KMS-11 (cell line): ENCODE data around the gene TIMM22.
"Not testable (repeated sequence)": the region's sequence is repeated elsewhere in the genome, so short reads cannot be mapped to it uniquely, and the experiment has no call there.

Source experiments
- H2AFZ ChIP-seq: fragments of 200-600 bp; sonication (generic); 2 replicates; pipeline ENCODE4 v1.6.1; 2016; ENCODE audit warnings: antibody characterized with exemption, mixed run types, low read depth
- H3K27ac ChIP-seq: fragments of 200-600 bp; sonication (generic); 2 replicates; pipeline ENCODE4 v1.6.1; 2016; ENCODE audit warnings: mild to moderate bottlenecking, mixed run types
- H3K27me3 ChIP-seq: fragments of 200-600 bp; sonication (generic); 2 replicates; pipeline ENCODE4 v1.6.1; 2017; ENCODE audit warnings: mild to moderate bottlenecking, low read depth, mixed run types, moderate library complexity; ENCODE audit not compliant: insufficient read depth
- H3K36me3 ChIP-seq: fragments of 200-600 bp; sonication (generic); 2 replicates; pipeline ENCODE4 v1.6.1; 2017; ENCODE audit warnings: mild to moderate bottlenecking, mixed run types; ENCODE audit not compliant: insufficient read depth
- H3K4me1 ChIP-seq: fragments of 200-600 bp; sonication (generic); 2 replicates; pipeline ENCODE4 v1.6.1; 2016; ENCODE audit warnings: mild to moderate bottlenecking, low read depth, mixed run types; ENCODE audit not compliant: poor library complexity, severe bottlenecking
- H3K4me2 ChIP-seq: fragments of 200-600 bp; sonication (generic); 2 replicates; pipeline ENCODE4 v1.7.0; 2016; ENCODE audit warnings: mild to moderate bottlenecking, mixed run types
- H3K4me3 ChIP-seq: fragments of 200-600 bp; sonication (generic); IDR thresholded peaks from 2 replicates; pipeline ENCODE4 v1.6.1; 2017; ENCODE audit warnings: low read depth, low read length, mixed read lengths; ENCODE audit not compliant: insufficient read depth
- H3K79me2 ChIP-seq: fragments of 200-600 bp; sonication (generic); 2 replicates; pipeline ENCODE4 v1.6.1; 2016; ENCODE audit warnings: low read depth, mixed run types; ENCODE audit not compliant: insufficient read depth
- H3K9ac ChIP-seq: fragments of 200-600 bp; sonication (generic); 2 replicates; pipeline ENCODE4 v1.6.1; 2016; ENCODE audit warnings: mild to moderate bottlenecking, mixed run types
- H4K20me1 ChIP-seq: fragments of 200-600 bp; sonication (generic); 2 replicates; pipeline ENCODE4 v1.6.1; 2016; ENCODE audit warnings: mild to moderate bottlenecking, mixed run types; ENCODE audit not compliant: insufficient read depth
- TF ChIP-seq, protein P1 (sequence below): fragments of 200-600 bp; sonication (generic); conservative IDR thresholded peaks from 2 replicates; pipeline ENCODE4 v1.6.1; 2017; ENCODE audit warnings: low read depth, mild to moderate bottlenecking, antibody characterized with exemption, low read length, moderate library complexity, mixed read lengths

TIMM22 gene

DNA sequence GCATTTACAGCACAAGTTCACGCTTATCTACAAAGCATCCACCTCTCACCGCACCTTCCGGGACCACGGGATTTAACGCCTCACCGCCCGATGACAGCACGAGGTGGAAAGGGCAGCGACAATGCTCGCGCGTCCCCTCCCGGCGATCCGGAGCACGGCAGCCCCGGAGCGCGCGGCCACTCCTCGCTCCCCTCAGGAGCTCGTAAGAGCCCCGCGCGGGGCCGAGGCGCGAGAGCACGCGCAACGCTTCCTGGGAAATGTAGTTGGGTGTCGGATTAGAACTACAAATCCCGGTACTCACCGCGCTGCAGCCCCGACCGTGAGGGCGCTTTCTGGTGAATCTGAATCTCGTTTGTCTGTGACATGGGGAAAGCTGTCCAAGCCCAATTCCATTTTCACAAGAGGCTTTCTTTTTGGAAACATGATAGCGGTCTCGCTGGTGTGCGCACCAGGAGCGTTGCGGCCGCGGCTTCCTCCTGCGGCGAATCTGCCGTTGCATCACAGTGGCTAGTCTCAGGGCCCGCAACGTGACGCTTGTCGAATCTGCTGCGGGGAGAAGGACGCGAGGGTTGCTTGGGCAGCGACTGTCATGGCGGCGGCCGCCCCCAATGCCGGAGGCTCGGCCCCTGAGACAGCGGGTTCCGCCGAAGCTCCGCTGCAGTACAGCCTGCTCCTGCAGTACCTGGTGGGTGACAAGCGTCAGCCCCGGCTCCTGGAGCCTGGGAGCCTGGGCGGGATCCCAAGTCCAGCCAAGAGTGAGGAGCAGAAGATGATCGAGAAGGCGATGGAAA lies at the start of gene TIMM22:
TIMM22 (plus strand) TSS at position 576 of the 791 bp plus-strand sequence; CDS start at position 590, 14 bp downstream.
- peak within 1 kb of the TSS; percentile 58 for H3K27ac ChIP-seq
- H3K27me3 ChIP-seq, result no peaks in the 10 kb centered on the region

DNA sequence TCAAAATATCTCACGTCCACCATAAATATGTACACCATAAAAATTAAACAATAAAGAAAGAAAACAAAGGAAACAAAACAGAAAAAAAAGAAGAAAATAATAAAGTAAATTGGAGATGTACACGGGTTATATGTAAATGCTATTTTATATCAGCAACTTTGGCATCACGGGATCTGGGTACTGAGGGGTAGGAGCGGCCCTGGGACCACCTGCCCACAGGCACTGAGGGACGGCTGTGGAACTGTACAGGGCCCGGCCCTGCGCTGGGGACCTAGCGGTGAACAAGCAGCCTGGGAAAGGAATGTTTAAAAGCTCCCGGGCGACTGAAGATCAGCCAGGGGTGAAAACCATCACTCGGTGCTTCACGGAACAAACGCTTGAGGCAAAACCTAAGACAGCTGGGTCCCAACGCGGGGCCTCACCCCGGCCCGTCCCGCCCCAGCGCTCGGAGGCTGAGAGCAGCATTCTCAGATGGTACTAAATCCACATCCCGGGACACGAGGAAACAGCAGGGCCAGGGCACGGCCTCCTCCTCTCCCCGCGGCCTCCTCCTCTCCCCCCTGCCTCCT lies 48.6 kb upstream of the TIMM22 start:
- no peaks in the 10 kb centered on the region for H3K4me1 ChIP-seq
- no peak overlapping the region for H3K9ac ChIP-seq
- TF ChIP-seq, protein P1, sequence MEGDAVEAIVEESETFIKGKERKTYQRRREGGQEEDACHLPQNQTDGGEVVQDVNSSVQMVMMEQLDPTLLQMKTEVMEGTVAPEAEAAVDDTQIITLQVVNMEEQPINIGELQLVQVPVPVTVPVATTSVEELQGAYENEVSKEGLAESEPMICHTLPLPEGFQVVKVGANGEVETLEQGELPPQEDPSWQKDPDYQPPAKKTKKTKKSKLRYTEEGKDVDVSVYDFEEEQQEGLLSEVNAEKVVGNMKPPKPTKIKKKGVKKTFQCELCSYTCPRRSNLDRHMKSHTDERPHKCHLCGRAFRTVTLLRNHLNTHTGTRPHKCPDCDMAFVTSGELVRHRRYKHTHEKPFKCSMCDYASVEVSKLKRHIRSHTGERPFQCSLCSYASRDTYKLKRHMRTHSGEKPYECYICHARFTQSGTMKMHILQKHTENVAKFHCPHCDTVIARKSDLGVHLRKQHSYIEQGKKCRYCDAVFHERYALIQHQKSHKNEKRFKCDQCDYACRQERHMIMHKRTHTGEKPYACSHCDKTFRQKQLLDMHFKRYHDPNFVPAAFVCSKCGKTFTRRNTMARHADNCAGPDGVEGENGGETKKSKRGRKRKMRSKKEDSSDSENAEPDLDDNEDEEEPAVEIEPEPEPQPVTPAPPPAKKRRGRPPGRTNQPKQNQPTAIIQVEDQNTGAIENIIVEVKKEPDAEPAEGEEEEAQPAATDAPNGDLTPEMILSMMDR, result no peak
- H2AFZ ChIP-seq, result no peak overlapping the region
- H3K4me3 ChIP-seq, result no peak overlapping the region
- H3K4me2 ChIP-seq, result no peak overlapping the region
- no peaks in the 10 kb centered on the region for H4K20me1 ChIP-seq
- no peaks in the 10 kb centered on the region for H3K36me3 ChIP-seq
- H3K27ac ChIP-seq, result no peak overlapping the region
- no peaks in the 10 kb centered on the region; the same call in 1 of the 2 replicates for H3K27me3 ChIP-seq
- no peaks in the 10 kb centered on the region for H3K79me2 ChIP-seq

More for the DNA sequence above, at the start of gene TIMM22:
- peak within 1 kb of the TSS; percentile 78 for H2AFZ ChIP-seq
- H3K4me3 ChIP-seq, result peak within 1 kb of the TSS; percentile 21
- H3K9ac ChIP-seq, result peak within 1 kb of the TSS; percentile 78
- peaks cover 18% of the 10 kb centered on the region for H3K4me1 ChIP-seq
- no peaks in the 10 kb centered on the region; the same call in 1 of the 2 replicates for H3K36me3 ChIP-seq
- TF ChIP-seq, protein P1, result peak; percentile 58
- peaks cover 14% of the 10 kb centered on the region for H3K79me2 ChIP-seq
- peak within 1 kb of the TSS; percentile 54 for H3K4me2 ChIP-seq
- H4K20me1 ChIP-seq, result no peaks in the 10 kb centered on the region

DNA sequence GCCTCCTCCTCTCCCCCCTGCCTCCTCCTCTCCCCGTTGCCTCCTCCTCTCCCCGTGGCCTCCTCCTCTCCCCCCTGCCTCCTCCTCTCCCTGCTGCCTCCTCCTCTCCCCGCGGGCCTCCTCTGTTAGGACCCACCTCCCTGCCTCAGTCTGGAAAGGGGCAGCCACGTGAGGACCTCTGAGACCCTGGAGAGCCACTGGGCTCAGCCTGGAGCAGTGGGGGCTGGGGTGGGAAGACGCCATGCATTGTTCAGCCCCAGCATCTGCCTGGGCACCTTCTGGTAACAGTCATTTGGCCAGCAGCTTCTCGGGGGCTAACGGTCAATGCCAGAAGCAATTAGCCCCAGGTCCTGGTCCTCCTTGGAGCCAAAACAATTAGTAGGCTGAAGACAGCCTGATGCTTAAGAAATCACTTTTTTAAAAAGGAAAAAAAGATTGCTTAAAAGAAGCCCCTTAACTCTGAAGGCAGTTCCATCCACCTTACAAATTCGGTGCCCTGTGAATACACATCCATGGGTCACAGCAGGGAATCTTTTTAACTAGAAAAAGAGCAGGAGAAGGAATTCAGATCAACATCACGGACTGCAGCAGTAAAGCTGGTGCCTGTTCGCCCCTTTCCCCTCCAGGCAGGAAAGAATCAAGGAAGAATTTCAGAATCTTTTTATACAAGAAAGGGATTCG lies 47.2 kb upstream of the TIMM22 start:
- Histone ChIP-seq H3K79me2 (no peaks in the 10 kb centered on the region), H2AFZ (no peak overlapping the region), H3K9ac (no peak overlapping the region), H3K27me3 (no peaks in the 10 kb centered on the region; the same call in 1 of the 2 replicates), H3K4me3 (no peak overlapping the region), H3K27ac (no peak overlapping the region), H4K20me1 (no peaks in the 10 kb centered on the region), H3K4me1 (no peaks in the 10 kb centered on the region), H3K4me2 (no peak overlapping the region), H3K36me3 (no peaks in the 10 kb centered on the region)
- TF ChIP-seq, protein P1, result no peak

DNA sequence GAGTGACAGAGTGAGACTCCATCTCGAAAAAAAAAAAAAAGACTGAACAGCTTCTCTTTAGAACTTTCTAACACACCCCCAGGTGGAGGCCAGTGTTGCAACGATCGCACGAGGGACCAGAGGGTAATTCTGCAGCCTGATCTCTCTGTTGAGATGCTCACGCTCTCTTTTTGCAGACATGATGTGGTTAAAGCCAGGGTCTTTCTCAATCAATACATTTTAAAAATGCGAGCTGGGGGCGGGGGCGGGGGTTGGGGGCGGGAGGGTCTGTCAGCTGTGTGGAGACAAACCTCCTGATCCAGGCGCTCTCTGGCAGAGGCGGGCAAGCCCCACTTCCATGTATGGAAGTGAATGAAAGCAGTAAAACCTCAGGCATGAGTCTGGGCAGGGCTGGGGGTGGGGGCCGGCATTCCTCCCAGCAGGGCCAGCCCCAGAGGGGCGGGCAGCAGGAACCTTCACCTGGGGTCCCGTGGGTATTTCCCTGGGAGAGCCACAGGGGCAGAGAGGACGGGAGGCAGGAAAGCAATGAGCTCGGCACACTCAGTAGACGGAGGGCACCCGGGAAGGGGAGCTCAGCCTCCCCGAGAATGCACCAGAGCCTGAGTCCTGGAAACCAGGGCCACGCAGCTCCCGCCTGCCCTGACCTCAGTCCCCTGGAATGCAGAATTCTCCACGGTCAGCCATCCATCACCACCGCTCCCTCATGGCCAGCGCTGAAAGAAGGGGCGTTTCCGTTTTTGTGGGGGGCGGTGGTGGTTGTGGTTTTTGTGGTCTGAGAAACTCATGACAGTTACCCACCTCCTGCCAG lies 45.4 kb upstream of the TIMM22 start:
- Histone ChIP-seq H3K4me2 (no peak overlapping the region), H3K9ac (no peak overlapping the region)

DNA sequence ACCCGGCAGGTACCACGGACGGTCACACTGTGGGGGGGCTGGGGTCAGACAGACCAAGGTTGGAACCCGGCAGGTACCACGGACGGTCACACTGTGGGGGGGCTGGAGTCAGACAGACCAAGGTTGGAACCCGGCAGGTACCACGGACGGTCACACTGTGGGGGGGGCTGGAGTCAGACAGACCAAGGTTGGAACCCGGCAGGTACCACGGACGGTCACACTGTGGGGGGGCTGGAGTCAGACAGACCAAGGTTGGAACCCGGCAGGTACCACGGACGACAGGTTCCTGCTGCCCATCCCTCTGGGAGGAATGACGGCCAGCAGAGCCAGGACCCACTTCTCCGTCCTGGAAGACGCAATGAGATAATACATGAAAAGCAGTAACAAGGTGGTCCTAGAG lies 44.3 kb upstream of the TIMM22 start:
- H3K36me3 ChIP-seq, H3K27me3 ChIP-seq, H3K4me1 ChIP-seq, H3K4me2 ChIP-seq, H3K9ac ChIP-seq, H2AFZ ChIP-seq, H3K79me2 ChIP-seq, H3K4me3 ChIP-seq, H3K27ac ChIP-seq, H4K20me1 ChIP-seq: not testable (repeated sequence)

More for the DNA sequence above, 45.4 kb upstream of the TIMM22 start:
- H3K4me1 ChIP-seq, result no peaks in the 10 kb centered on the region
- no peak overlapping the region for H2AFZ ChIP-seq
- TF ChIP-seq, protein P1, result no peak
- H3K4me3 ChIP-seq, result no peak overlapping the region
- no peaks in the 10 kb centered on the region for H3K36me3 ChIP-seq
- no peaks in the 10 kb centered on the region for H4K20me1 ChIP-seq
- H3K27ac ChIP-seq, result no peak overlapping the region
- no peaks in the 10 kb centered on the region for H3K27me3 ChIP-seq
- no peaks in the 10 kb centered on the region for H3K79me2 ChIP-seq
